Ishikawa (cell line): ENCODE measurements around the gene NEUROG3.

Source experiments
- CEBPB ChIP-seq: IDR thresholded peaks from 2 replicates; pipeline ENCODE4 v1.6.1; 2012
- CREB1 ChIP-seq: IDR thresholded peaks from 2 replicates; pipeline ENCODE4 v1.6.1; 2012; ENCODE audit warnings: low read depth
- EGR1 ChIP-seq: IDR thresholded peaks from 2 replicates; pipeline ENCODE4 v1.6.1; 2012
- EP300 ChIP-seq: IDR thresholded peaks from 2 replicates; pipeline ENCODE4 v1.6.1; 2012; ENCODE audit warnings: borderline replicate concordance
- FOXM1 ChIP-seq: IDR thresholded peaks from 2 replicates; pipeline ENCODE4 v1.6.1; 2012; ENCODE audit warnings: low read depth, borderline replicate concordance
- NFIC ChIP-seq: IDR thresholded peaks from 2 replicates; pipeline ENCODE4 v1.6.1; 2012
- RAD21 ChIP-seq: IDR thresholded peaks from 2 replicates; pipeline ENCODE4 v1.6.1; 2012; ENCODE audit warnings: low read depth
- TAF1 ChIP-seq: IDR thresholded peaks from 2 replicates; pipeline ENCODE4 v1.6.1; 2012; ENCODE audit warnings: low read depth, mild to moderate bottlenecking
- TCF12 ChIP-seq: IDR thresholded peaks from 2 replicates; pipeline ENCODE4 v1.6.1; 2012; ENCODE audit warnings: low read depth
- TEAD4 ChIP-seq: IDR thresholded peaks from 2 replicates; pipeline ENCODE4 v1.6.1; 2012
- YY1 ChIP-seq: IDR thresholded peaks from 2 replicates; pipeline ENCODE4 v1.6.1; 2012; ENCODE audit warnings: low read depth
- ZBTB7A ChIP-seq: IDR thresholded peaks from 2 replicates; pipeline ENCODE4 v1.6.1; 2012; ENCODE audit warnings: low read depth
- TF ChIP-seq, protein P1 (sequence below): IDR thresholded peaks from 2 replicates; pipeline ENCODE4 v1.6.1; 2012
- TF ChIP-seq, protein P2 (sequence below): IDR thresholded peaks from 2 replicates; pipeline ENCODE4 v1.6.1; 2012; ENCODE audit warnings: low read depth, mild to moderate bottlenecking
- TF ChIP-seq, protein P3 (sequence below): IDR thresholded peaks from 2 replicates; pipeline ENCODE4 v1.6.1; 2012

NEUROG3 gene

DNA sequence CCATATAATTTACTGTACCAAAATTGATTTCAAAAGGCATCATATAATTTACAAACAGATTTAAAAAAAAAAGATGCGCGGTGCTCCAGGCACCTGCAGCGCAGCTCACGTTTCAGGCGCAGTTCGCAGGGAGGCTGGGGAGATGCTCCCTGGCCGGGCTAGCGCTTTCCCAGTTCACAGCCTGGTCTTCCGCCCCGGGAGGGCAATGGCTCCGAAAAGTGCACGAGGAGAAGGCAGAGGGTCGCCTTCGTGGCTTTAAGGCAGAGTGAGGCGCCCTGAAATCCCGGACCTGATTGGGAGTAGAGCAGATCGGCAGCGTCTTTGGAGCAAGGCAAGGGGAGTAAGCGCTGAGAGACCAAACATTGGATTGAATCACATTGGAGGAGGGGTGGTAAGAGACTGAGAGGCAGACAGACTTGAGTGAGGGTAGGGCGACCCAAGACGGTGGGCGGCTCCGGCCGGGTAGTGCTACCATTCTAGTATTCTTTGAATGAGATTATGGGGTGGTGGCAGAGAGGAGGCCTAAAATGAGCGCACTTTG lies 1.5 kb downstream of the NEUROG3 start:
- TF ChIP-seq TEAD4 (no peak), RAD21 (no peak), YY1 (no peak), TCF12 (no peak), EGR1 (no peak), TAF1 (no peak), ZBTB7A (no peak), EP300 (no peak), CEBPB (no peak), FOXM1 (no peak)
- TF ChIP-seq, protein P1, sequence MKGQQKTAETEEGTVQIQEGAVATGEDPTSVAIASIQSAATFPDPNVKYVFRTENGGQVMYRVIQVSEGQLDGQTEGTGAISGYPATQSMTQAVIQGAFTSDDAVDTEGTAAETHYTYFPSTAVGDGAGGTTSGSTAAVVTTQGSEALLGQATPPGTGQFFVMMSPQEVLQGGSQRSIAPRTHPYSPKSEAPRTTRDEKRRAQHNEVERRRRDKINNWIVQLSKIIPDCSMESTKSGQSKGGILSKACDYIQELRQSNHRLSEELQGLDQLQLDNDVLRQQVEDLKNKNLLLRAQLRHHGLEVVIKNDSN = no peak
- TF ChIP-seq, protein P2, sequence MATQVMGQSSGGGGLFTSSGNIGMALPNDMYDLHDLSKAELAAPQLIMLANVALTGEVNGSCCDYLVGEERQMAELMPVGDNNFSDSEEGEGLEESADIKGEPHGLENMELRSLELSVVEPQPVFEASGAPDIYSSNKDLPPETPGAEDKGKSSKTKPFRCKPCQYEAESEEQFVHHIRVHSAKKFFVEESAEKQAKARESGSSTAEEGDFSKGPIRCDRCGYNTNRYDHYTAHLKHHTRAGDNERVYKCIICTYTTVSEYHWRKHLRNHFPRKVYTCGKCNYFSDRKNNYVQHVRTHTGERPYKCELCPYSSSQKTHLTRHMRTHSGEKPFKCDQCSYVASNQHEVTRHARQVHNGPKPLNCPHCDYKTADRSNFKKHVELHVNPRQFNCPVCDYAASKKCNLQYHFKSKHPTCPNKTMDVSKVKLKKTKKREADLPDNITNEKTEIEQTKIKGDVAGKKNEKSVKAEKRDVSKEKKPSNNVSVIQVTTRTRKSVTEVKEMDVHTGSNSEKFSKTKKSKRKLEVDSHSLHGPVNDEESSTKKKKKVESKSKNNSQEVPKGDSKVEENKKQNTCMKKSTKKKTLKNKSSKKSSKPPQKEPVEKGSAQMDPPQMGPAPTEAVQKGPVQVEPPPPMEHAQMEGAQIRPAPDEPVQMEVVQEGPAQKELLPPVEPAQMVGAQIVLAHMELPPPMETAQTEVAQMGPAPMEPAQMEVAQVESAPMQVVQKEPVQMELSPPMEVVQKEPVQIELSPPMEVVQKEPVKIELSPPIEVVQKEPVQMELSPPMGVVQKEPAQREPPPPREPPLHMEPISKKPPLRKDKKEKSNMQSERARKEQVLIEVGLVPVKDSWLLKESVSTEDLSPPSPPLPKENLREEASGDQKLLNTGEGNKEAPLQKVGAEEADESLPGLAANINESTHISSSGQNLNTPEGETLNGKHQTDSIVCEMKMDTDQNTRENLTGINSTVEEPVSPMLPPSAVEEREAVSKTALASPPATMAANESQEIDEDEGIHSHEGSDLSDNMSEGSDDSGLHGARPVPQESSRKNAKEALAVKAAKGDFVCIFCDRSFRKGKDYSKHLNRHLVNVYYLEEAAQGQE = no peak

DNA sequence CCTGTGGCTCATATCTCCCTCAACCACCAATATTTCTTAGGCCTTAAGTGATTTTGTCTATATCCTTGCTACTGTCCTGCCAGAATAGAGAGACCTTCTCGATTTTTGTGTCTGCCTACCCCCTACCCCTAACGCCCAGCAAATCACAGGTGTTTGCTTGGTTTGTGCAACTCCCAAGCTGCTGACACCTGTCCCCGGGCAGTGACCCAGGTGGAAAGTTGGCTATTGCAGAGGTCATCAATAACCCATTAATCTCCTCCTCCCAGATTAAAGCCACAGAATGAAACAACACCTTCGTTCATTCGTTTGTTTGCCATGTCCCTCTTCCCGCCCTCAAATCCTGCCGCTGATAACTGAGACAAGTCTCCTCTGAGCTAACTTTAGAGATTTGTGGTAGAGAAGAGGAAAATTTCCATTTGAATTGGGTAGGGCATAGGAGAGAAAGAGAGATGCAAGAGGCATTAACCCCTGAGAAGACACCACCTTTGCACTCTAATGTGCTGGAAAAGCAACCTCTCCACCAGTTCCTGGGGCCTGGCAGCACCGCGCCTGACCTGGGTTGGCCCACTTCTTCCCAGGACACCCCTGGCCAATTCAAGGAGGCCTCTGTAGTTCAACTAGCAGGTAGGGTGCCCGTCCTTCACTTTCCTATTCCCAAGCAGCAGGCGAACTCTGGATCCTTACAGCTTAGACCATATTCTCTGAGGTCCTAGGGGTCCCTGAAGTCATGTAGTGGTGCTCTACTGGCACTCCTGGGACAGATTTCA lies 3.0 kb downstream of the NEUROG3 start:
- TF ChIP-seq EP300 = no peak
- TF ChIP-seq, protein P1 = no peak
- TF ChIP-seq TAF1 = no peak
- TF ChIP-seq YY1 = no peak
- no peak for TF ChIP-seq TCF12
- TF ChIP-seq RAD21 = no peak
- TF ChIP-seq CEBPB = no peak
- no peak for TF ChIP-seq ZBTB7A
- TF ChIP-seq NFIC = no peak
- TF ChIP-seq, protein P3, sequence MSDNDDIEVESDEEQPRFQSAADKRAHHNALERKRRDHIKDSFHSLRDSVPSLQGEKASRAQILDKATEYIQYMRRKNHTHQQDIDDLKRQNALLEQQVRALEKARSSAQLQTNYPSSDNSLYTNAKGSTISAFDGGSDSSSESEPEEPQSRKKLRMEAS = no peak
- TF ChIP-seq EGR1 = no peak

DNA sequence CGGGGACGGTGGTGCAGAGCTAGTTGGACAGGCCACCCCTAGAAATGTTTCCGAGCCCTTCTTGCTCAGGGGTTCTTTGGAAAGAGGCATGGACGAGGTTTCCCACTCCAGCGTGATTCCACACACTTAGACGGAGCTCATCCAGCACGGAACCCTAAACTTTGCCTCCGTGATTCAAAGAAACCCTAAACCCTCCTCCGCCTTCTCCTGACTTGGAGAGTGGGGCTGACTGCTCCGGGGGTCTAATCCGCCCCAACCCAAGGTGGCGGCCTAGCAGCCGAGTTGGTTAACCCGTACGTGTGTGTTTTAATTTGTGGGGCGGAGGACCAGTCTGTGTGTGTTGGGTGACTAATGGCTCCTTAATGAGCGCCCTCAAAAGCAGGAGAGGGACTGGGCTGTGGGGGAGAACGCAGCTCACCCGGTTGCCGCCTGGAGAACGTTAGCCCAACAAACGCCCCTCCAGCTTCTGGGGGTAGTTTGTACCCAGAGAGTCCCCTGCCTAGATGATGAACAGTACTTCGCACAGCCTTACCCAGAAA lies 3.8 kb downstream of the NEUROG3 start:
- no peak for TF ChIP-seq CEBPB
- no peak for TF ChIP-seq RAD21
- no peak for TF ChIP-seq TAF1

DNA sequence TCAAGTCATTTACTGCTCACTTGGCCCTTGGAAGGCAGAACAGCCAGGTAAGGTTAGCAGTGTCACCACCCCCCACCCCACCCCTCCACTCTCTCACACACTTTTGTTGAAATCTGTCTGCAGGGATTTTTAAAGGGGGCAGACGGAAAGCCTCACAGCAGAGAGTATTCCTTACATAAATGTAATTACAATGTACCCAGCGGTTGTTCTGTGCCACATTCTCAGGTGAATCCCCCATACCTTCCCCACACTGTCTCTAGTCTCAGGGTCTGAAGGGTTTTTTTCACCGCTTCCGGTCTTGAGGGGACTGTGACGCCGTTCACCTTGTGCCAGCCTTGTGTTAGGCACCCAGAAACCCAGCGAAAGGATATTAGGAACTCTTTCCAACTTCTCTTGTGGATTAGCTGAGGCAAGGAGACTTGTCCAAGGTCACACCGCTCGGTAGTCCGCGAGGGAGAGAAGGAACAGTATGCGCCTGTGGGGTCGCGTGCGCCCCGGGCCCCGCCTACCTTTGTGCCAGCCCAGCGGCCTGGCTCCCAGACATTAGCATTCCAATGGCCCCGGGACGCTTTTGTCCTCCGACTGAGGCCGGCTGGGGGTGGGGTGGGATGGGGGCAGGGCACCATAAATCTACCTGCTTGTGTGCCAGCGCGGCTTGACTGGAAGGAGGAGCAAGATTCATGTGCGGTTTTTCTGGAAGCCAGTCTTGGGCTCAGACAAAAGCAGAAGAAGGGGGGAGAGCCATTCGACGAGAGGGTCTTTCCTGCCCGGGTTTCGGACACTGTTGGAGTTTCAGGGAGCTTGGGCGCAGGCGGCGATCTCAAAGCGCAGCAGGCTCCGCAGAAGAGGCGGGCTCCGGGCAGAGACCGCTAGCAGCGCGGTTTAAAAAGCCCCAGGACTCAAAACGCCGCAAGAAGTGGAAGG lies 4.5 kb downstream of the NEUROG3 start:
- TF ChIP-seq FOXM1 (no peak), CREB1 (no peak)

DNA sequence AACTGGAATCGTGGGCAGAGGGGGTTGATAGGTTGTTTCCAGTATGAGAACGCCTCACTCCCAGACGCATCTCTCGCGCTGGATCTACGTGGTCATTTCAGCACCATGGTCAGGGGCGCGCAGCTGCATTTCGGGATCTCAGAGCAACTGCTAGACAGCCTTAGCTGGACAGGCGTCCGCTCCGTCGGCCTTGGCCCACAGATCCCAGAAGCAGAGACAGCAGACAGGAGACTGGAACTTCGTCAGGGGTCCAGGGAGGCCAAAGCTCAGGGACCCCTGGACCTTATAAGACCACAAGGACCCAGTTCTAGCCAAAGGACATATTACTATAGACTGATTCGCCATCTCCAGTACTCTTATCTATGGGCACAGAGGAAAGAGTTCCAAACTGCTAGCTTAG lies 5.3 kb downstream of the NEUROG3 start:
- no peak for TF ChIP-seq CEBPB
- no peak for TF ChIP-seq TAF1
- TF ChIP-seq, protein P3 = no peak
- TF ChIP-seq, protein P2 = peak; percentile 95
- no peak for TF ChIP-seq CREB1
- TF ChIP-seq EP300 = no peak
- no peak for TF ChIP-seq TEAD4
